Putamen (tissue), 1 donor: ENCODE data around the gene FOXG1.

ENCODE experiments used
- DNase-seq: peaks from one replicate; pipeline ENCODE4 v3.0.0-alpha.2; 2016; ENCODE audit warnings: low spot score

Gene FOXG1

DNA sequence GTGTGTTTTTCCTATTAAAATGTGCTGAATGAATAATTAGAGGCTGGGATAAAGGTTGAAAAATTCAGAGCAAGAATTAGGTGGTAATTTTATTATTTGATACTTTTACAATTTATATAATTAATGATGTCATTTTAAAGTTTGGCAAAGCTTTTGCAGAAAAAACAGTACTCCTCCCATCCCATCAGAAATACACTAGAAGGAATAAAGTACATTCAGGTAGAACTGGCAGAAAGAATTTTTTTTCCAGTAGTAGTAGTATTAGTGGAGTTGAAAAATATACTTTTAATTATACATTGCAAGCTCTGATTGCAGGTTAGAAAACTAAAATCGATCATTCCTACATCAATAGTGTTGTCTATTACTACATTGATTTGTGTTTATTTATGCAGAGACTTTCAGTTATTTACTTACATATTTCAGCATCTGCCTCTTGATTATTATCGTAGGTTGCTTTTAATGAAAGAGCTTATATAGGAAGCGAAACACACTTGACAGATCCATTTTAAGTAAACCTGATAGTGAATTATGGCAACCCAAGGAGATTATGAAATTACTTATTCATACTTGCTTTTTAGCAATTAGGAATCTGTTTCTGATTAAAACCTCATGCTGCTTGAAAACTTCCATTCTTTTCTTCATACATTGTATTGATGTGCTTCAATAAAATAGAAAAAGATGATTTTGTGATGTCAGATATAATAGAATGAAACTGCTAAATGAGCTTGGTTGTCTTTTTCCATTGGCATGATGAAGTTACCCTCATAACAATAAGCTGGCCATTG lies 10.1 kb downstream of the FOXG1 start:
- DNase-seq = no peak

GRCh38 chr14:28777471-28778137 lies 11.0 kb downstream of the FOXG1 start:
- DNase-seq = no peak

- no peak for DNase-seq
These were observed 11.8 kb downstream of the FOXG1 start for GRCh38 chr14:28778138-28779117.

DNA sequence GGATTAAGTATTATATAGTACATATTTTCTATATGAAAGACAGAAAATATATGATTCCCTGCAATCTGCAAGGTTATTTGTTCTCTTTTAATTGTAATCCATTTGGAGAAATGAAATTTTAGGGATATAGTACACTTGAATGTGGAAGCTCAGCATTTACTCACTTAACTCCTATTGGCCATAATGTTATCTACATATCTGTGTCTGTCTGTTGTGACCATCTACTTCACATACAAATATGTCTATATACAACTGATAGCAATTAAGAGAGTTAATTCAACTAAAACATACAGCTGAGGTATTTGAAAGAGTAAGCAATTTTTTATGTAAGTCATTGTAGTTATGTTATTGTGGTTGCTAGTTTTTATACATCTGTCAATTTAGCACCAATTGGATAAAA lies 12.9 kb downstream of the FOXG1 start:
- no peak for DNase-seq

DNA sequence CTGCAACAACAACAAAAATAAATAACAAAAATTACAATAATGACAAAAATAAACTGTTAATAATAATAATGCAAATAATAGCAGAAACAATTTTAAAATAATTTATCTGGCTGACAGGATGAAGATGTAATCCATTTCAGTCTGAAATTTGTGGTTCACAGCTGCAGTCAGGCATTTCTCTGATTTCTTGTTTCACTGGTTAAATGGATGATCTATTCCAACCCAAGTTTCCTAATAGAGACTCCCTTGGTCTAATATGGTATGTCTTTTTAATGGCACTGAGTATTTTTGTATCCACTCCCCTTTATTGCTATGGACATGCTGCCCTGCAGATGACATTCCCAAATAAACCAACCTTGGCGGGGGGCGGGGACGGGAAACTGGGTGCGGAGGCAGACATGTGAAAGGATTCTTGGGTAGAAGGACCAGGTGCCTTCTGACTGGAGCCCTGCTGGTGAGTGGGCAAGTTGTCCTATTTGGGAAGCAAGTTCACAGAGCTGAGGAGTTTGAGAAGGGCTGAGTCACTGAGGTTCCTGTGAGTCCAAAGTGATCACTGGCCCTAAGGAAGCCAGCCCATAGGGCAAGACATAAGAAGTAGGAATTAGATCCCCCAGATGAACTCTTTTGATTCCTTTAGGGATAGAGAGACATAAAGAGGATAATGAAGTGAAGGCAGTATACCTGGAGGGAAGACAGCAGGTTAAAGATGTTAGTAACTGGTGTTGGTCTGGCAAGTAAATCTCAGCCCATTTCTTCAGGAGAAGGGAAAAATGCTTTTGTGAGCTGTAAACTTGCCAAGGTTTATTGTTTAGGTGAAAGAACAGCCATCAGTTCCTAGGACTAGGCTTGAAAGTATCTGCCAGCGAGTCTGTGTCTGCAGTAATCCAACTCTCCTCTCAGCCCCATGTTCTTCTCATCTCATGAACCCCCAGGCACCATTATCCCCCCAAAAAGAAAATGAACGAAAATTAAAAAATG lies 14.5 kb downstream of the FOXG1 start:
- no peak for DNase-seq

GRCh38 chr14:28782301-28782700 lies 15.7 kb downstream of the FOXG1 start:
- DNase-seq = no peak

GRCh38 chr14:28783664-28784063 lies 17.1 kb downstream of the FOXG1 start:
- DNase-seq = no peak

GRCh38 chr14:28784096-28785048 lies 17.8 kb downstream of the FOXG1 start:
- DNase-seq = no peak

- DNase-seq = no peak
These were observed 18.7 kb downstream of the FOXG1 start for GRCh38 chr14:28785096-28785952.

GRCh38 chr14:28807518-28807917 lies 40.9 kb downstream of the FOXG1 start:
- DNase-seq = no peak

GRCh38 chr14:28813810-28814209 lies 47.2 kb downstream of the FOXG1 start:
- DNase-seq = no peak
